GM12864 (cell line): Measurements from ENCODE around the gene GPR65.

Experiments
- DNase-seq: peaks from one replicate; pipeline ENCODE4 v3.0.0-alpha.2; 2011; ENCODE audit warnings: low read depth
- H3K4me3 ChIP-seq: 2 replicates; pipeline ENCODE4 v1.5.1; 2011; ENCODE audit warnings: mild to moderate bottlenecking, low read depth, low read length, control low read depth
- CTCF ChIP-seq: IDR thresholded peaks from 2 replicates; pipeline ENCODE4 v1.5.1; 2011; ENCODE audit warnings: low read depth, mild to moderate bottlenecking, moderate library complexity, low read length, control low read depth, inconsistent platforms; ENCODE audit errors: missing control alignments

The GPR65 gene

DNA sequence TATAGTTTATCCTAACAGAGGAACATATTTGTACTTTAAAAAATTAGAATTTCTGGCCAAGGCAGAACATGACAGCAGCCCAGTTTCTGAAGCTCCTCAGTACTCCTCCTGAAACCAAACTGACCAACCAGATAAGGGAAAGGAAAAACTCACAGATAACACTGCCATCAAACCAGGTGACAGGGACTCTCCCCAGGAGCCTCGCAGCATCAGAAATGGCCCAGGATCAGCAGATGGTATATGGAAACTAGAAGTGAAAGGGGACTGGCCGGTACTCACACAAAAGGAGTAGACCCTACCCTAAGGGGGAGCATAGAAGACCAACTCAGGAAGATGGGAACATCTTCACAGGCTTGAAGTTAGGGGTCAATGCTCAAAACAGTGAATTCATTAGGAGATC, 33.9 kb upstream of the GPR65 start:
- TF ChIP-seq CTCF = no peak
- H3K4me3 ChIP-seq = no peak overlapping the region
- DNase-seq = no peak

DNA sequence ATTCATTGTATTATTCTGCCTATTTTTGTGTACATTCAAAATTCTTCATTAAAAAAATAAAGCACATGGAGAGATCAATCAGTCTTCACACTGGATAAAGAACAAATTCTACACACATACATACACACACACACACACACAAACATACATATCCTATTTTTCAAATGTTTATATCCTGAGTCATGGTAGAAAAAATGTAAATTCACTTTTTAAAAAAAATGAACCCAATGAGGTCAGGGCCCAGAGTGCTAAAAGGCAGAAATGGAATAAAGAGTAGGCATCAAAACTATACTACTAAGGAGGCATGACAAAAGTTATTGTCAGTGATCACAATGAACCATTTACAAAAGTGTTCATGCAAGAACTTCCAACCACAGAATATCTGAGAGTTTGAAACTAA, 29.3 kb upstream of the GPR65 start:
- DNase-seq = no peak
- TF ChIP-seq CTCF = no peak
- no peak overlapping the region for H3K4me3 ChIP-seq

DNA sequence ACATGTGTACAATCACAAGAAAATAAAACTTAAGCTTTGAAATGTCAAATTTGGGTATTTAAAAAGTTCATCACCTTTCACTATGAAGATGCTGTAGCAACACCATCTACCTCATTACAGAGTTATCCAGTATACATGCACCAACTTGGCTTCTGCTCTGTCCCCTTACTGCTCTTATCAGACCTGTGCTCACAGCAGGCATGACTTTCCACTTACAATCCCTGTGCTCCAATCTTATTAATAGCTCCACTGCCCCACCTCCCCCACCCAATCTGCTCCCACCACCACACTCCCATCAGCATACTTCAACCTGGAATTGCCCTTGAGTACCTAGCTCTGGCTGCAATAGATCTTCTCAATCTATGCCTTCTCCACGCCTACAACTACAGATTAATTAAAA, 25.2 kb upstream of the GPR65 start:
- DNase-seq = no peak
- no peak for TF ChIP-seq CTCF
- no peak overlapping the region for H3K4me3 ChIP-seq

DNA sequence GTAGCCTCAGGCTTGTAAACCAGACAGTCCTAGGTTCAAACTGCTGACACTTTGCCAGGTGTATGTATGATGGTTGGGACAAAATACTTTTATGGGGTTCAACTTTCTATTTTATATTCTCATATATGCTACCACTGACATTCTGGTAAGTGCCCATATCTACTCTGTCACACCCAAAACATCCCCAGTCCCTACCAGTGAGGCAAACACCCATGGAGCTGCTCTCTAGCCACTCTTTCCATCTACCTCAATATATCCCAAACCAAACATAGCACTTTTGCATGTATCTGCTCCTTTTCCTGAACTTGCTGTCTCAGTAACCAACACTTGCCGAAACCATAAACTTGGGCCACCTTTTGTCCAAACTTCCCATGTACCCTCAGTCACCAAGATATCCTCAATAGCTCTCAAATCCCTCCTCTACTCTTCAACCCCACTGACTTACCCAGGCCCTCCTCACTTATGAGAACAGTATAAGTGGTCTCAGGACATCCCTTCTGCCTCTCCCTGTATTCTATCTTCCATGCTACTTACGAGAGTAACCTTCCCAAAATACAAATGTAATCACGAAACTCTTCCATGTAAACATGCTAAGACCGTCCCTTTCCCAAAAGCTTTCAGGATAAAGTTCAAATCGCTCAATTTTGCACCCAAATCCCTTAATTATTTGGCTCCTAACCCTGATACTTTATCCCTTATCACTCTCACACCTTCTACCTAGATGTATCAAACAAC, 15.5 kb upstream of the GPR65 start:
- no peak for DNase-seq
- no peak overlapping the region for H3K4me3 ChIP-seq
- TF ChIP-seq CTCF = no peak

GRCh38 chr14:87989956-87990299, 15.0 kb upstream of the GPR65 start:
- no peak for TF ChIP-seq CTCF
- no peak for DNase-seq
- no peak overlapping the region for H3K4me3 ChIP-seq

GRCh38 chr14:87990682-87991081, 14.3 kb upstream of the GPR65 start:
- no peak for TF ChIP-seq CTCF
- DNase-seq = no peak
- H3K4me3 ChIP-seq = no peak overlapping the region

- TF ChIP-seq CTCF = no peak
- DNase-seq = no peak
- peak overlapping the region; percentile 82 for H3K4me3 ChIP-seq
These were observed 12.6 kb upstream of the GPR65 start for GRCh38 chr14:87992346-87992717.
